Endothelial cell of umbilical vein (primary cell): ENCODE data around the gene ABCA7. TPM values are rescaled to one million over a fixed set of nuclear protein-coding genes. Genes with fewer than 3 reads are reported as not detected.

Experiments
- BruUV-seq: library from RNA; stranded (reverse); fragments of 400-500 nt; replicated peaks from 2 replicates; lab custom pipeline; 2021; lab: Mats Ljungman, UMichigan
- CTCF ChIA-PET: fragments of 300-600, 350-600 bp; sonication (Branson Sonifier 250); formaldehyde crosslinking; loops from one replicate; lab custom pipeline; 2021; ENCODE audit warnings: antibody characterized with exemption, inconsistent platforms; lab: Charles Lee
- POLR2A ChIA-PET: fragments of 300-600, 350-600 bp; sonication (Branson Sonifier 250); formaldehyde crosslinking; loops from one replicate; lab custom pipeline; 2021; ENCODE audit warnings: antibody characterized with exemption, inconsistent platforms; lab: Charles Lee
- DNase-seq: peaks from one replicate; pipeline ENCODE4 v3.0.0-alpha.2; 2011; ENCODE audit warnings: low read depth, low spot score
- FAIRE-seq: peaks from 2 replicates; lab custom pipeline; 2011; peaks lifted over from hg19 to GRCh38; lab: Jason Lieb, UNC
- H2AFZ ChIP-seq: 2 replicates; pipeline ENCODE4 v1.6.0; 2012; ENCODE audit warnings: low read depth, low read length, control low read depth, inconsistent platforms
- H3K27ac ChIP-seq: 2 replicates; pipeline ENCODE4 v1.5.1; 2011; ENCODE audit warnings: low read depth, mild to moderate bottlenecking, control low read depth, low read length, moderate library complexity; ENCODE audit not compliant: insufficient read depth
- H3K27me3 ChIP-seq, 2 experiments: 2 replicates each; pipeline versions ENCODE4 v1.6.0 to v1.6.1; 2011; ENCODE audit warnings: low read length in 2 of 2, mixed read lengths in 1 of 2; ENCODE audit not compliant: control insufficient read depth in 2 of 2, insufficient read depth in 2 of 2
- H3K36me3 ChIP-seq, 2 experiments: 2 replicates in 1 of 2; 3 replicates in 1 of 2; pipeline ENCODE4 v1.5.1; 2011; ENCODE audit warnings: low read length in 2 of 2, mild to moderate bottlenecking in 1 of 2, moderate library complexity in 1 of 2; ENCODE audit not compliant: control insufficient read depth in 2 of 2, insufficient read depth in 2 of 2; ENCODE audit errors: extremely low read depth in 1 of 2
- H3K4me1 ChIP-seq: 3 replicates; pipeline ENCODE4 v1.5.1; 2011; ENCODE audit warnings: mild to moderate bottlenecking, low read length; ENCODE audit not compliant: control insufficient read depth, insufficient read depth; ENCODE audit errors: extremely low read depth
- H3K4me2 ChIP-seq: 2 replicates; pipeline ENCODE4 v1.6.1; 2011; ENCODE audit warnings: low read length, control low read depth, mixed read lengths; ENCODE audit not compliant: insufficient read depth
- H3K4me3 ChIP-seq, 3 experiments: fragments of 200-600 bp in 1 of 3; sonication (generic), shearing (Covaris generic) in 1 of 3; replicated peaks in 1 of 3; 2 replicates each; pipeline ENCODE4 v1.5.1; 2011 to 2016; ENCODE audit warnings: control low read depth in 3 of 3, low read length in 3 of 3, mild to moderate bottlenecking in 2 of 3, inconsistent platforms in 1 of 3, low read depth in 1 of 3, moderate library complexity in 1 of 3; ENCODE audit not compliant: insufficient read depth in 1 of 3
- H3K79me2 ChIP-seq: 2 replicates; pipeline ENCODE4 v1.6.0; 2012; ENCODE audit warnings: low read length, inconsistent platforms; ENCODE audit not compliant: control insufficient read depth, insufficient read depth
- H3K9ac ChIP-seq: replicated peaks from 2 replicates; pipeline ENCODE3; 2011; ENCODE audit warnings: low read length, control low read depth; ENCODE audit not compliant: insufficient read depth; ENCODE audit errors: extremely low read depth
- H3K9me1 ChIP-seq: replicated peaks from 3 replicates; pipeline ENCODE4 v1.6.0; 2011; ENCODE audit warnings: mild to moderate bottlenecking, low read length; ENCODE audit not compliant: control insufficient read depth, insufficient read depth; ENCODE audit errors: extremely low read depth
- H3K9me3 ChIP-seq: replicated peaks from 2 replicates; pipeline ENCODE4 v1.5.1; 2012; ENCODE audit warnings: low read length, inconsistent platforms; ENCODE audit not compliant: control insufficient read depth, insufficient read depth
- H4K20me1 ChIP-seq: replicated peaks from 2 replicates; pipeline ENCODE3; 2011; ENCODE audit warnings: mild to moderate bottlenecking, low read length; ENCODE audit not compliant: control insufficient read depth, insufficient read depth; ENCODE audit errors: extremely low read depth
- CTCF ChIP-seq, 2 donors: IDR thresholded peaks; 1 replicate in 1 of 2; 2 replicates in 1 of 2; pipeline ENCODE4 v1.5.1; 2011; ENCODE audit warnings: low read length in 2 of 2, mild to moderate bottlenecking in 2 of 2, moderate library complexity in 2 of 2, control low read depth in 1 of 2, inconsistent platforms in 1 of 2, low read depth in 1 of 2; ENCODE audit not compliant: insufficient read depth in 1 of 2; ENCODE audit errors: extremely low read depth in 1 of 2
- EZH2 ChIP-seq: IDR thresholded peaks from 2 replicates; pipeline ENCODE4 v1.6.1; 2012; ENCODE audit warnings: borderline replicate concordance, low read depth, mild to moderate bottlenecking, moderate library complexity, low read length, inconsistent platforms; ENCODE audit not compliant: severe bottlenecking
- FOS ChIP-seq: IDR thresholded peaks from 2 replicates; pipeline ENCODE4 v1.6.1; 2011; ENCODE audit warnings: mild to moderate bottlenecking, low read length, moderate library complexity, borderline replicate concordance; ENCODE audit not compliant: insufficient read depth
- GATA2 ChIP-seq: IDR thresholded peaks from 2 replicates; pipeline ENCODE4 v1.7.0; 2011; ENCODE audit warnings: low read depth, mild to moderate bottlenecking, moderate library complexity, mixed read lengths, low read length; ENCODE audit not compliant: insufficient read length, insufficient read depth
- JUN ChIP-seq: IDR thresholded peaks from 2 replicates; pipeline ENCODE4 v1.6.1; 2011; ENCODE audit warnings: borderline replicate concordance, low read depth; ENCODE audit not compliant: insufficient read length, insufficient read depth
- MAX ChIP-seq: IDR thresholded peaks from 2 replicates; pipeline ENCODE4 v1.6.1; 2011; ENCODE audit not compliant: insufficient read depth, insufficient read length
- MYC ChIP-seq: IDR thresholded peaks from one replicate; pipeline ENCODE4 v1.6.1; 2011; ENCODE audit warnings: mild to moderate bottlenecking, low read depth, low read length
- POLR2A ChIP-seq: IDR thresholded peaks from 2 replicates; pipeline ENCODE4 v1.6.1; 2012; ENCODE audit warnings: low read depth, mild to moderate bottlenecking, control low read depth, low read length
- POLR2AphosphoS5 ChIP-seq: IDR thresholded peaks from 2 replicates; pipeline ENCODE4 v1.6.1; 2012; ENCODE audit warnings: low read depth, mild to moderate bottlenecking, control low read depth, low read length, moderate library complexity; ENCODE audit not compliant: insufficient read depth
- dilution Hi-C: fragments of 300-500 bp; cut with MboI; formaldehyde crosslinking; loops from one replicate; pipeline ENCODE4 v1.15.0; 2019; ENCODE audit warnings: low sequenced_read_pairs; ENCODE audit not compliant: extremely low pct_ligation_motif_present
- intact Hi-C: fragments of 100-400 bp; cut with micrococcal nuclease; formaldehyde crosslinking; loops from one replicate; pipeline ENCODE4 v1.10.0; 2022
- polyA plus RNA-seq, 4 experiments: library from polyadenylated mRNA; depleted of rRNA in 3 of 4; stranded (reverse) in 3 of 4; unstranded in 1 of 4; fragments of >200 nt; gene quantifications; 2 replicates each; pipeline versions ENCODE4 v1.2.1 to v1.2.3, GENCODE V29; 2011 to 2012; ENCODE audit warnings: missing spikeins in 1 of 4
- total RNA-seq: library from RNA; stranded (reverse); gene quantifications from 2 replicates; pipeline ENCODE4 v1.2.3, GENCODE V29; 2021

ABCA7 gene
- total and polyA plus RNA-seq, 2 donors (not counting 3 experiments of a cell fraction or from before 2014, with no cell fraction given) = 5.7 to 9.8 TPM

GRCh38 chr19:1111641-1112267, 71.8 kb downstream of the ABCA7 start:
- dilution Hi-C loops = no loop called here
- H3K9me1 ChIP-seq = no peaks in the 10 kb centered on the region
- H3K79me2 ChIP-seq = peaks cover under 1% of the 10 kb centered on the region
- H4K20me1 ChIP-seq = no peaks in the 10 kb centered on the region
- TF ChIP-seq GATA2 (no peak), EZH2 (no peak), MAX (no peak), MYC (no peak), POLR2AphosphoS5 (no peak), JUN (no peak), FOS (no peak), CTCF (IDR thresholded peaks at IDR 0.05; ENCODE audit: extremely low read depth in 1 of 2, insufficient read depth in 1 of 2, low read depth in 1 of 2, low read length in 2 of 2) (no peak), POLR2A (no peak)
- H3K27me3 ChIP-seq = no peaks in the 10 kb centered on the region
- ChIA-PET CTCF (interaction anchor here (4.4 kb wide), 1 partner anchor 82 kb away, joined by 80 read pairs; no protein-coding TSS in a partner anchor), POLR2A (interaction anchor here (0.6 kb wide), 1 partner anchor 83 kb away, joined by 3 read pairs; no protein-coding TSS in a partner anchor)
- peaks cover 5% of the 10 kb centered on the region for H3K4me1 ChIP-seq
- H3K4me3 ChIP-seq = no peak overlapping the region
- peaks cover 9 to 39% of the 10 kb centered on the region in 2 experiments for H3K36me3 ChIP-seq
- DNase-seq (no peak), FAIRE-seq (no peak)
- intact Hi-C loops = loop anchor here (2.0 to 5.0 kb wide), 2 partner anchors 81 to 129 kb away; partner anchors contain the start of gene ATP5F1D
- no peaks in the 10 kb centered on the region for H3K9me3 ChIP-seq
- BruUV-seq = no TSS peak
- no peak overlapping the region for H3K4me2 ChIP-seq
- H2AFZ ChIP-seq = no peak overlapping the region
- no peak overlapping the region for H3K27ac ChIP-seq
- H3K9ac ChIP-seq = no peak overlapping the region
